GM18951 (cell line): ENCODE measurements around the gene FOXJ3.
A peak's percentile ranks its signal among the peaks of the same experiment; 100 is the strongest.

Experiments used
- POLR2A ChIP-seq: IDR thresholded peaks from 4 replicates; pipeline ENCODE4 v1.6.1; 2011; ENCODE audit warnings: mild to moderate bottlenecking; ENCODE audit not compliant: insufficient read length, insufficient read depth; ENCODE audit errors: extremely low read depth
- in situ Hi-C: fragments of 300-500 bp; cut with MboI; formaldehyde crosslinking; loops from one replicate; pipeline ENCODE4 v1.12.0; 2022; ENCODE audit warnings: low sequenced_read_pairs, mixed read lengths, inconsistent platforms; ENCODE audit not compliant: unreplicated experiment

Gene FOXJ3

GRCh38 chr1:42335050-42335808 lies at the start of gene FOXJ3:
Gene FOXJ3, minus strand, starts transcription at chr1:42335235. Its CDS starts 24,142 bp downstream, at chr1:42311093.
- in situ Hi-C loops: loop anchor here (10.0 kb wide), 1 partner anchor 400 kb away; no protein-coding TSS in a partner anchor
- TF ChIP-seq POLR2A: peak; percentile 94

DNA sequence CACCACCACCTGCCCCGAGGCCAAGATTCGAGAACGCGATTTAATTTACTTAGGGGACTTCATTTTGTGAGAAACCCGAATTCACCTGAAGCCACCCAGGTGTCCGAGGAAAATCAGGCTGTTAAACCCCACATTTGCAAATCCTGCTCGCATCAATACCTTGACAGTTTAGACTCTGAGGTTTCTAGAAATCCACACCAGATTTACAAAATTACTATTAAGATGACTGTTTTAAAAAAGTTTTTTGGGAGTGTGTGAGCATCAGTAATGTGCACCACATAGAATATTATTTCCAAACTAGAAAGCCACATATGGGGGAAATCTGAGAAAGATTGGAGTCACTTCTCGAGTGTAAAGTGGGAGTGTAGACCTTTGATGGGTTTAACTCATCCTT lies 46.2 kb upstream of the FOXJ3 start:
- TF ChIP-seq POLR2A: no peak
- in situ Hi-C loops: no loop called here

DNA sequence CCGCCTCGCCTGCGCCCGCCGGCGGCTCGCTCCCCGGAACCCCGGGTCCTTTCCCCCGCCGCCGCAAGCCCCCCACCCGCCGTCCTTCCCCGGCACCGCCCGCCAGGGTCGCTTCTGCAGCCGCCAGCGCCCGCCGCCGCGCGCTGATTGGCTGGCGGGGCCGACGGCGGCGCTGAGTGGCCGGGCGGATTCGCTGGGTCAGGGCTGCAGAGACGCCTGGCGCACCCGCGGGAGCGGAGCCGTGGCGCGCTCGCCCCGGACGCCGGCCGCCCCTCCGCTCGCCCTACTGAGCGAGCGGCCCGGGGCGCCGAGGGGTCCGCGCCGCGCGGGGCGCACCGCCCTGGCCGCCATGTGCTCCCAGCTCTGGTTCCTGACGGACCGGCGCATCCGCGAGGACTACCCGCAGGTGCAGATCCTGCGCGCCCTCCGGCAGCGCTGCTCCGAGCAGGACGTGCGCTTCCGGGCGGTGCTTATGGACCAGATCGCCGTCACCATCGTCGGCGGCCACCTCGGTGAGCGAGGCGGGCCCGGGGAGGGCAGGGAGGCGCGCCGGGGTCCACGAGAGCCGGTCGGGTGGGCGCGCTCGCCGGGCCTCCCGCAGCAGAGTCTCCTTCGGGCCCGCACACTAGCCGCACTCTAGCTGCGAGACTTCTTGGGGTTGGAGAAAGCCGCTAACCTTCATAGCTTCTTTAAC lies 45.7 kb upstream of the FOXJ3 start, which contains the start of gene RIMKLA:
TSS of gene RIMKLA (plus strand) at position 207 of the 694 bp plus-strand sequence. CDS start at position 350, 143 bp downstream.
- in situ Hi-C loops: no loop called here
- TF ChIP-seq POLR2A: peak; percentile 54

DNA sequence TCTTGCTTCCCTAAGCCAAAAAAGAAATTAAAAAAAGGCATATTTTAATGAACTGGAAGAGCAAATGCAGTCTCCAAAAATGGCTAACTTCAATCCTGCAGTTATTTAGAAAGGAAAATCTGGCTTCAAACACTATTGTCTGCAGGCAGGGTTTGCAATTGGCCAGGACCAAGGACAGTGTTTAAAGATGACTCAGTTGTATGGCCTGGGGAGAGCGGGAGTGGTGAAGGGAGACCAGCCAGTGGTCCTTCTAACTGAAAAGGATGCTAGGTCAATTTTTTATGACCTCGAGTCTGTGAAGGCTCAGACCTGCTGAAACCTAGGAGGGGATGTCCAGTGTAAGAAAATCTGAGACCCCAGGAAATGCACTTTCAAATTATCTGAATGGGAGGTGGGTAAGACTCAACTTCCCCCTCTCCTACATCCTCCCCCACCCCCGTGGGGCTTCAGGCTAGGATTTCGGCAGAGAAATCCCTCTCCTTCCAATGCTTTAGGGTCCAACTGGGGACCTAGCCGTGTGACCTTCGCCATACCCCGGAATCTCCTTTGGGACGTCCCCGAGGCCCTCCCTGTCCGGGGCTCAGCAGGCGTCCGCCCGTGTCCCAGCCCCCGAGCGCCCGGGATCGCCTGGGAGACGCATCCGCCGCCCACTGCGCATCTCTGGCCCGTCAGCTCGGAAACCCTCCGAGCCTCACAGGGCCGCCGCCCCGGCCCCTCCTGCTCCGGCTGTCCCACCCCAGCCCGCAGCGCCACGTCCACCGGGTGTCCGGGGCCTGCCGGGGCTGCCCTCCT lies 45.0 kb upstream of the FOXJ3 start:
- TF ChIP-seq POLR2A: no peak
- in situ Hi-C loops: no loop called here

DNA sequence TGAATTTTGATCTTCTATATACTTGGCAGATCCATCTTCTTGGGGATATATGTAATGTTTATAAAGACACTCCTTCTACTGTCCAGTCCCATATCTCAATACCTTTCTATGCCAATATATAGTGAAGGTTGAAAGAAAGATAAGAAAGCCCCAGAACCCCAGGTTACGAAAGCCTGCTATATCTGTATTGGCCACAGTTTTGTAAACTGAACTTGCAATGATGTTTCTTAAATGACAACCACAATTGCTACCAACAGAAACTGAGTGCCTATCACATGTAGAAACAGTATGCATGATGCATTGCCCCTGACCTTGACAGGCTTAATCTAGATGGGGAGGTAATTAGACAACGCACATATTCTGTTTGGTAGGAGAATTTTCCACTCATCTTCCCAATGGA lies 37.8 kb upstream of the FOXJ3 start:
- no peak for TF ChIP-seq POLR2A
- in situ Hi-C loops: no loop called here

GRCh38 chr1:42370876-42371549 lies 36.0 kb upstream of the FOXJ3 start:
- TF ChIP-seq POLR2A: no peak
- in situ Hi-C loops: no loop called here

GRCh38 chr1:42369471-42369870 lies 34.4 kb upstream of the FOXJ3 start:
- TF ChIP-seq POLR2A: no peak
- in situ Hi-C loops: no loop called here

- in situ Hi-C loops: no loop called here
- TF ChIP-seq POLR2A: no peak
These were observed 33.2 kb upstream of the FOXJ3 start for GRCh38 chr1:42368096-42368795.

- in situ Hi-C loops: no loop called here
- TF ChIP-seq POLR2A: no peak
These were observed 30.1 kb upstream of the FOXJ3 start for GRCh38 chr1:42365118-42365517.

DNA sequence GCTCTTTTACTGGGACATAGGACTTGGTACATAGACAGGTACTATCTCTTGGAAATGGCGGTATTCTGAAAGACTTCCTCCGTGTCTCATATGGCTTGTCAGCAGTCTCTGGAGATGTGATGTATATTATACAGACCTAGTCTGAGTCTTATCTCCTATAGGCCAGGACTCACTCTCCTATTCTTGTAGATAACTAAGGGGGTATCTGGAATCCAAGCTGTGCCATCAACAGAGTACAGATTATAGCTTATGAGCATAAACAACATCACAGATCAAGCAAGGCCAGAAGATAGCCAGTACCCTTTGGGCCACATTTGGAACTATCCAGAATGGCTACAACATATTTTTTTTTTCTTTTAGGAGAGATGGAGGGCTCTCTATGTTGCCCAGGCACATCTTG lies 29.5 kb upstream of the FOXJ3 start:
- in situ Hi-C loops: no loop called here
- TF ChIP-seq POLR2A: no peak

DNA sequence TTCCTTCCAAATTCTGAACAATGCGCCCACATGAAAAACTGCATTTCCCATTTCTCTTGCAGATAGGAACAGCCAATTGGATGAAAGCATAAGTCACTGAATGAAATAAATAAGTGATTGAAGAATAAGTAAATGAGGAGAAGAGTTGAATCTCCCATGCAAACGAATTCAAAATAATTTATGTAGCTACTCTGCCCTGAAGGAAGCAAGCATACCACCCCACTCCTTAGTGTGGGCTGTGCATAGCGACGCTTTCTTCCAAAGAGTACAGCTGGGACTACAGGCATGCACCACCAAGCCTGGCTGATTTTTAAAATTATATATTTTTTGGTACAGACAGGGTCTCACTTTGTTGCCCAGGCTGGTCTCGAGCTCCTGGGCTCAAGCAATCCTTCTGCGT lies 29.1 kb upstream of the FOXJ3 start:
- in situ Hi-C loops: no loop called here
- no peak for TF ChIP-seq POLR2A

- in situ Hi-C loops: no loop called here
- no peak for TF ChIP-seq POLR2A
These were observed 24.4 kb upstream of the FOXJ3 start for GRCh38 chr1:42359466-42359865.
